Measurements from ENCODE around the gene AMOTL1.
"Not testable (repeated sequence)": the region's sequence is repeated elsewhere in the genome, so short reads cannot be mapped to it uniquely, and the experiment has no call there.

AMOTL1 gene

DNA sequence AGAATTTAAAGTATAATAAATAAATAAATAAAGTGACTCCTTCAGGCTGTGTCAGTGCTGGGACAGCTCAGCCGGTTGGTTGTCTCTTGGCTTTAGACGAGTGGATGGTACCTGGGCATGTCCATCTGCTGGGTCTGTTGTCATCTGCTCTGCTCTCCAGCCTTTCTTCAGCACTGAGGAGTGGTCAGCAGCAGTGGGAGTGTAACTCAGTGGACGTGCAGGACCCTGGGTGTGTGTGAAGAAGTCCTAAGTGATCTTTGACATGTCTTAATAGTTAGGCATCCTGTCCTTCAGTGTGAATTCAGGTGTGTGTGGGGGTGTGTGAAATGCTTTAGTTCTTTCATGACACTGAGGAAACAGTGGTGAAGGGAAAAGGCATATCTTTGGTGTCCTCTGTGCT is 24.3 kb downstream of the AMOTL1 start:
- no peak for DNase-seq (ENCODE audit: low read depth in 2 of 3, low spot score in 1 of 3)

DNA sequence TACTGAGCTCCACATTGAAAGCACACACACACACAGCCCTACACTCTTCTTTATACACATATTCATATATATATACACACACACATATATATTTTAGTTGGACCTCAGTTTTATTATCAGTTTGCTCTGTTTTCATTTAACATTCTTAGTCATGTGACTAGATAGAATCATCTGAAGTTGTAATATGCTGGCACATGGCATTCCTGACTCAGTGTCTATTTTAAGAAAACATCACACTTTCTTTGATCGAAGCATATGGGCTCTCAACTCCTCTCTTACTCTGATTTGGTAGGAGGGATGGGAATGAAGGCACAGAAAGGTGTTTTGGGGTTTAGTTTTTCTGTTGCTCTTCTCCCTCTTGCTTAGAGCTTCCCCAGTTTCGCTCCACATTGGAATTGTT is 24.8 kb downstream of the AMOTL1 start:
- DNase-seq (ENCODE audit: low read depth in 2 of 3, low spot score in 1 of 3) = no peak

DNA sequence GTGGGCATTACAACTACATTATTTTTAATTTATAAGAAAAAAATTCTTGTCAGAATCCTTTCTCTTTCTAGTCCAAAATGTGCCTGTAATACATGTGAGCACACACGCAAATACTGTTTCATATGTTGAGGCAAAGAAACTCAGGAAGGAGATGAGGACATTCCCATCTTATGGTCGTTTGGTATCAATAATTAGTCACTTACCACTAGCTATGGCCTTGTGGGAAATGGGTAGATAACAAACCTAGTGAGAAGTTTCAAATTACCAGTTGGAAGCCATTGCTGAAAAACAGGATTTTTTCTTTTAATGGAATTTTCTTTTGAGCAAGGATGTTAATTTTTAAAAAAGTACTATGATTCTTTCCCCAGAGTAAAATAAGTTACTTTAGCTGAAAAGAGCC is 25.7 kb downstream of the AMOTL1 start:
- DNase-seq (ENCODE audit: low read depth in 2 of 3, low spot score in 1 of 3) = no peak

DNA sequence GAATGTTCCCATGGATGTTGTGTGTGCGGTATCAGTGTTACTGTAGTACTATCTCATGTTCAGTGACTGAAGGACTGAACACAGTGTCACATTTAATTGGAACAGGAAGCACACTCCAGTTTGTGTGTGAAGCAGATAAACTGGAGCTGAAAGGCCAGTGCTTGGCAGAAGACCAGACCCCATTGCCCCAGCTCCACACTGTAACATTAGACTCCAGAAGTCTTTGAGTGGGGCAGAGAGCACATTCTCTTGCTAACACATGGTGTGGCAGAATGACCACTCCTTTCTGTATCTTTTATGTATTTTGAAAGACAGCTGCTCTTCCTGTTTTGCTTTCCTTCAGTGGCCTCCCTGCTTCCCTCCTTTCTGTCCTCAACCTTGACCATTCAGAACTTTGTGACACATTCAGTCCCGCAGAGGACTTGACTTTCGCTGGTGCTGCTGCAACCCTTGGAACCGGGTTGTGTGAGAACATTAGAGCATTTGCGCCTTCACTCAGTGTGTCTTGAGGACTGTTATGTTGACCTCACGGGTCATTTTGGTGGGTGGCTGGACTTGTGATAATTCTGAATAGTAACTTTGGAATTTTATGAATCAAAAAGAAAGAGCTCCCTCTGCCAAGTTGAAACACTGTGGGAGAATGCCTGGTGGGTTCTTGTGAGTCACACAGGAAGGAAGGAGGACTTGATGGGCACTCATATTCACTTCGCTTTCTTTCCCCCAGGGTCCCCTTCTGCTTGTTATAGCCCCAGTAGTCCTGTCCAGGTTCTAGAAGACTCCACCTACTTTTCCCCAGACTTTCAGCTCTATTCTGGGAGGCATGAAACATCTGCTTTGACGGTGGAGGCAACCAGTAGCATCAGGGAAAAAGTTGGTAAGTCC is 26.4 kb downstream of the AMOTL1 start:
- DNase-seq (ENCODE audit: low read depth in 2 of 3, low spot score in 1 of 3) = no peak

DNA sequence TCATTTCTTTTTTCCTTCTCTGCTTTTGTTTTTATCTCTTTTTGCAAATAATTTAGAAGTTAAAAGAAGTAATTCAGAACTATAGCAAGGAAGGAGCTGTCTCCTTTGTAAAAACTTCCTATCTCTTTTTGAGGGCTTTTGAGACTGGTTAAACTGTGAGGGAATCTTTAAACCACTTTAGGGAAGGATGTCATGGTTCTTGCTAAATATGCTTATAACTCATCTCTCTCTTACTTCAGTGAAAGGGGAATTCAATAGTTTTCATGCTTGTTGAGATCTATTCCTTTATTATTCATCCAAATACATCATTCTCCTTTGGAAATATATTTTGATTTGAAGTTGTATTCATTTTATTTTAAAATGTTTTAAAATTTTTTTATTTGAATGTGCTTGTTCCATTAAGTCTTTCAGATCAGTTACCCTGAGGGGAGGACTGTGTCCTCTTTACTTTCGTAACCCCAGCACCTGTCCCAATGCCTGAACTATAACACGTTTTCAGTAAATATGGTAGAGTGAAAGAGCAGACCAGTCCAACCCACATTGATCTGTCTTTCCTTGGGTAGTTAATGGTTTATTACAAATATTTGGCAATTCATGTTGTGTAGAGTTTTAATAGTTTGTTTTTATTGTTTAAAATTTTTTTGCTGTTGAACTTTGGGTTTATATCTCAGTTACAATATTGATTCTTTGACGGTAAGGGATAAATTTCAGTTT is 27.5 kb downstream of the AMOTL1 start:
- no peak for DNase-seq (ENCODE audit: low read depth in 2 of 3, low spot score in 1 of 3)

DNA sequence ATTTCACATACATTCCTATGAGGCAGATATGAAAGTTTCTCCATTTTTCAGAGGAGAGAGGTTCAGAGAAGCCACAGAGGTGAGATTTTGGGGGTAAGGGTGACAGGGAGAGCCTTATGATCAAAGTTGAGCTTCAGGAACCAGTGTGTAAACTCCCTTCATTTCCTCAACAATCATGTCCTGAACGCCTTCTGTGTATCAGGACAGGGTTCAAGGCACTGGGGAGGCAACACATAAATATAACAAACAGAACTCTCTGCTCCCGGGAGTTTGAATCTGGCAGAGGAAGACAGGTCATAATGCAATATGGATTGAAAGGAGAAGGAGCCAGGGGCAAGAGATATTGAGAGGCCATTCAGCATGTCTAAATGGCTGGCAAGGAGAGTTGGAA is 28.0 kb downstream of the AMOTL1 start:
- no peak for DNase-seq (ENCODE audit: low read depth in 2 of 3, low spot score in 1 of 3)

DNA sequence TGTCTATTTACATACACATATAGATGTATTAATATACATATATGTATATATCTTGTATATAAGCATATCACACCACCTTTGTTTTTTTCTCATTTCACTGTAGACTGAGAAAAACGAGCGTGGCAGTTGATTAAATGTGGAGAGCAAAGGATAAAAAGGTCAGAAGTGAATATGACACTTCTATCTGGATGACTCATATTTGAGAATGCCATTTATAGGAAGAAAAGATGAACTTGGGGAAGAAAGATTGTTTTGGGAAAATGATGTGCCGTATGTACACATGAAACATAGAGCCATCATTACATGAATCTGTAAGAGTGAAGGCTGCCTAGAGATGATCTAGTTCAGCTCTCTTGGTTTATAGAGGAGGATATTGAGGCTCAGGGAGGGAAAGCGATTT is 28.7 kb downstream of the AMOTL1 start:
- no peak for DNase-seq (ENCODE audit: low read depth in 2 of 3, low spot score in 1 of 3)

DNA sequence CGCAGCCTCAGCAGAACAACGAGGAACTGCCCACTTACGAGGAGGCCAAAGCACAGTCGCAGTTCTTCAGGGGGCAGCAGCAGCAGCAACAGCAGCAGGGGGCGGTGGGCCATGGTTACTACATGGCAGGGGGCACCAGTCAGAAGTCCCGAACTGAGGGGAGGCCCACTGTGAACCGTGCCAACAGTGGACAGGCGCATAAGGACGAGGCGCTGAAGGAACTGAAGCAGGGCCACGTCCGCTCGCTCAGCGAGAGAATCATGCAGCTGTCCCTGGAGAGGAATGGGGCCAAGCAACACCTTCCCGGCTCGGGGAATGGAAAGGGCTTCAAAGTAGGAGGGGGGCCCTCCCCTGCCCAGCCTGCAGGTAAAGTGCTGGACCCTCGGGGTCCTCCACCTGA is 31.6 kb downstream of the AMOTL1 start:
- no peak for DNase-seq (ENCODE audit: low read depth in 2 of 3, low spot score in 1 of 3)

DNA sequence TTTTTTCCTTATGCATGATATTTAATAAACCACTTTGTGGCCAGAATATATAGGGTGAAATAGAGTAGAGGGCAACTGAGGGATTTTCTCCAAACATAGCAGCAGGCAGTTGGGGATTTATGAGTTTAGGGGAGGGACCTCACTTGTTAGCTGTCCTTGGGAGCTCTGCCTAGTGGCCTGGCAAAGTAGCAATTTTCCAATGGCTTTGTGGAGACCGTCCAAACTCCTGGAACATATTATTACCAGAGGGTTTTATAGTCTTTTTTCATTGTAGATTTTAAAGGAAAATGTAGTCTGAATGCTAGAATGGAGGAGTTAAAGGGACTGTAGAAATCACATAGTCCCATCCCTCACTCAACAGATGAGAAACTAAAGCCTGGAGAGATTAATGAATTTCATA is 32.3 kb downstream of the AMOTL1 start:
- DNase-seq (ENCODE audit: low read depth in 2 of 3, low spot score in 1 of 3) = no peak

DNA sequence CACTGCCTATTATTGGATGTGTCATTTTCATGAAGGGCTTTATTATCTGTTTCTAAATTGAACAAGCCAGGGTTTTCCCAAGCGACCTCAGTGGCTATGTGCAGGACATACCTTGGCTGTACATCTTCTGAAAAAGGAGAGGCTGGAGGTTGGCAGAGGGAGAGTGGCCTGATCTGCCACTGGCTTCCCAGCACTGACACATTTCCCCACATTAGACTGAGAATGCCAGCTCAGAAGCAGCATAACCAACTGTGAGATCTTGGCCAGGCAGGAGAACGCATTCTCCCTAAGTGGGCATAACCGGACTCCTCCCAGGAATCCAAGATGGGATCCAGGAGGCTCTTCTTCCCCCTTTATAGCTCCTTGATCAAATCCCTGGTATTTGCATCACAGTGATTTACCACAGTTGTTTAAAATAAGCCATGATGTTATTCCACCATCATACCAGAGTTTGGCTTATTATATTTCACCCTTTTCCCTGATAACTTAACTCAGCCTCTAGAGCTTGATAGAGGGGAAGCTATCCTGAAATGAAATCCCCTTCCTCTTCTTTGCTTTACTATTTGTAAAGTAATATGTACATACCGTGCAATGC is 33.8 kb downstream of the AMOTL1 start:
- no peak for DNase-seq (ENCODE audit: low read depth in 2 of 3, low spot score in 1 of 3)

DNA sequence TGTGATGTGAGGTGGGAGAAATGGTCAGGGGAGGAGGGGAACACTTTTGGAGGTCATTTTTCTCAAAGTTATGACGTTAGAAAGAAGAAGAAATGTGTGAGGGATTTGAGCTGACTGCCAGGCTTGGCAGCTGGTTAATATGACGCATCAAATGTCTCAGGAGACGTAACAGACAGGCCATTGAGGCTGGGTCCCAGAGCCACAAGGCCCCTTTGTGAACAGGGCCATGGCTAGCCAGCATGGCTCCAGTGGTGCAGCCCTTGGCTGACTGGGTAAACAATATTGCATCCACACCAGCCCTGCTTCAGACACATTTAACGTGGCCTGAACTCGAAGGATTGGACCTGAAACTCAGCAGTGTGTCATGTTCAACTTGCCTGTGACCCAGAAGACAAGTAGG is 34.3 kb downstream of the AMOTL1 start:
- no peak for DNase-seq (ENCODE audit: low read depth in 2 of 3, low spot score in 1 of 3)

DNA sequence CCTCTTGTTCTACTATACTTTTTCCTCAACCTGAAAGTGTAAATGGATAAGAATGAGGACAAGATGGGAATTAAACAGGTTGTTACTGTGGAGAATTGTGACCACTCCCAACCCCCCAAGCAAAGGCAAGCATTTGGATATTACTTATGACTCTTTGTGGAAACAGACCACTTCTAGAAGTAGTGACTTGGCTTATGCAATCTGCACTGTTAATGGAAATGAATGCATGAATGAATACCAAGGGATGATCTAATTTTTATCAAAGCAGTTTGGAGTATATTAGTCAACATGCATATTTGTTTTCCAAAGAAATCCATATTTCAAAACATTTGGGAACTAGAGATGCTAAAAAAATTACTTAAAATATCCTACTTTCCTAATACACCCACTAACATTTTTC is 35.3 kb downstream of the AMOTL1 start:
- DNase-seq (ENCODE audit: low read depth in 2 of 3, low spot score in 1 of 3) = no peak

DNA sequence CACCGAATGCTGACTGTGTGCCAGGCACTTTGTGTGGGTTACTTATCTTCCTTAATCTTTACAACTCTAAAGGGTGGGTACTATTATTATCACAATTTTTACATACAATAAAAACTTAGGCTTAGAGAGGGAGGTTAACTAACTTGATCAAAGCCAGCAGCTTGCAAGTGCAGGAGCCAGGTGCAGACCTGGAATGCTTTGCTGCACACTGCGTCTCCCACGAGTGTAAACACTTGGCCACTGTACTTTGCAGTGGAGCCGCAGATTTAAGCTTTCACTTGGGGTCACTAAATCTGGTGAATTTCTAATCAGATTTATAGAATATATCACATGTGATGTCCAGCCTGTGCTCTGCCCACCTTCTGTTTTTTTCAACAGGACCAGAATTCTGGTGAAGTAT is 36.7 kb downstream of the AMOTL1 start:
- no peak for DNase-seq (ENCODE audit: low read depth in 2 of 3, low spot score in 1 of 3)

DNA sequence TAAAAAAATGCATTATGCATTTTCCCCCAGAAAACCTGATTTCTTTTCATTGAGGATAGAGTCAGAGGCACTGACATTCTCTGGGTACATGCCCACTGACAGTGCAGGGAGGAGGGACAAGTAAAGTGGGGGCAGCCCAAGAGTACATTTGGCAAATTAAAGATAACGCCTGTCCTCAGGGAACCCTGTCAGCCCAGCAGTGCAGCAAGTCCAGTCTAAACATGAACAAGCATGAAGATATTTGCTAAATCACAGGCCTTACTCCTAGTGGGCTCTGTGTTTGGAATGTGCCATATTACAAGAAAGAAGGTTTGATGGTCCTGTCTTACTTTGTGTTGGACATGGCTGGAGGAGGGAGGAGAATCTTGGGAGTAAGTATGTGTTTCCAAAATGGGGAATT is 37.9 kb downstream of the AMOTL1 start:
- no peak for DNase-seq (ENCODE audit: low read depth in 2 of 3, low spot score in 1 of 3)

DNA sequence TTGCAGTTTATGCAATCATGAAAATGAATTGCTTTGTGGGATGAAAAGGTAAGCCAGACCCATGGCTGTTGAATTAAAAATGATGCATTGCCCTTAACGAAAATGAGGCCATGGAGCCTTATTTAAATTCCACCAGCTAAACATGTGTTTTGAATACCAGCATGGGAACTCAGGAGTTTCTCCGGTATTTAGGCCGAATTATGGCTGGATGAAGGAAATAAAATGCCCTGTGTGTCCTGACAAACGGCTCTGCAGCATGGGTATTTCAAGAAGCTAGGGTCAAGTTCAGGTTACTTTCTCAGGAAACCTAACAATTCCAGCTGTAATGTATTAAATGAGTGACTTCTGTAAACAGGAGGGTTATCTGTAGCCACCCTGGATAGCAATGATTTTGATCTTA is 38.3 kb downstream of the AMOTL1 start:
- DNase-seq (ENCODE audit: low read depth in 2 of 3, low spot score in 1 of 3) = no peak

DNA sequence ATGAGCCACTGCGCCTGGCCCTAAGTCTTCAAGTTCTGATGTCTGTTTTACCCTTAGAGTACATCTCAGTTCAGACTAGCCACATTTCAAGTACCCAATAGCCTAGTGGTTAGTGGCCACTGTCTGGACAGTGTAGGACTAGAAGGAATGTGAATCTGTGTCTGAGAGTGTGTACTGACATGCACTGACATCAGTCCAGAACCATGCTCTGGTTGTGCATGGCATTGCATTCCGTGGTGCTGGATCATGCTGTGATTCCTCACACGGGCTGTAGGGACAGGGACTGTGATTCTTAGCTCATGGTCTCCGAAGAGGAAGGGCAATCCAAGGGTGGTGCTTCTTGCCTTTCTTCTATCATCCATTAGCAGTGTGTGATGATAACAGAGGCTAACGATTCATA is 41.1 kb downstream of the AMOTL1 start:
- DNase-seq (ENCODE audit: low read depth in 2 of 3, low spot score in 1 of 3) = no peak

DNA sequence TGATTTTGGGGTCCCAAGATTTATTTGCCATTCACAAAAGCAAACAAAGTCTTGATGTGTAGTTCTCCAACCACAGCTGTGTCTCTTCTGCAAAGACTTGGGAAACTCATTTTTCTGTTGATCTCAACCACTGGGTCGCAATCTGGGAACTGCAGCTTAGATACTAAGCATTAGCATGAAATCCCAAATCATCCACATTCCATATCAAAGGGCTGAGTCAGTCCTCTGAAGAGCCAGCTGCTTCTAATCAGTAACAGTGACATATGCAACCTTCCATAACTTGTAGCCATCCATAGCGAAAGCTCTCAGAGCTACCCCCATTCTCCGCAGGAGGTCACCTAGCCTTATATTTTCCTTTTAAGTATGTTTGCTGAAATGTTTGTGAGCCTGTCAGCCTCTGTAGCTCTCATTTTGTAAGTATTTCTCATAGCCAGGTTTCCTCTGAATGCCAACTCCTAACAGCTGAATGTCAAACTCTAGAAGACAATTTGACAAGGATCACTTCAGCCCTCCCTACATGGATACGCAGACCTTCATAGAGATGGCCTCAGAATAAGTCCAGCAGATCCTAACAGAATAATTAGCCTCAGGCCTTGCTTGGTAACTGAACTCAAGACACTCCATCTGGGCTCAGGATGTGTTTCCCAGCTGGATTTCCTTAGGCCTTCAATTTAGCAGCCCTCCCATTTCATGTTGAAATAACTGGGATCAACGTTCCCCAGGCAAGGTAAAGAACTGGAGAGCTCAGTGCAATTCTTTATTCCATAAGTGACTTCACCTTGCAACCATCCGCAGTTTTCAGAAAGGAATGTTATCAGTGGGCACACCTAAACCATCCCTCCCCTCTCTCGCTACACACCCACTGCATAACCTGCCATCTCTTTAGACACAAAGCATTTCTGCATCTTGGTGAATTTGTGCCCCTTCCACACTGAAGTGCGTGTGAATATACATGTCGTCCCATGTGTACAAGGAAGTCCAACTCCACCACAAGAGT is 44.9 kb downstream of the AMOTL1 start:
- DNase-seq (ENCODE audit: low read depth in 2 of 3, low spot score in 1 of 3) = not testable (repeated sequence)

DNA sequence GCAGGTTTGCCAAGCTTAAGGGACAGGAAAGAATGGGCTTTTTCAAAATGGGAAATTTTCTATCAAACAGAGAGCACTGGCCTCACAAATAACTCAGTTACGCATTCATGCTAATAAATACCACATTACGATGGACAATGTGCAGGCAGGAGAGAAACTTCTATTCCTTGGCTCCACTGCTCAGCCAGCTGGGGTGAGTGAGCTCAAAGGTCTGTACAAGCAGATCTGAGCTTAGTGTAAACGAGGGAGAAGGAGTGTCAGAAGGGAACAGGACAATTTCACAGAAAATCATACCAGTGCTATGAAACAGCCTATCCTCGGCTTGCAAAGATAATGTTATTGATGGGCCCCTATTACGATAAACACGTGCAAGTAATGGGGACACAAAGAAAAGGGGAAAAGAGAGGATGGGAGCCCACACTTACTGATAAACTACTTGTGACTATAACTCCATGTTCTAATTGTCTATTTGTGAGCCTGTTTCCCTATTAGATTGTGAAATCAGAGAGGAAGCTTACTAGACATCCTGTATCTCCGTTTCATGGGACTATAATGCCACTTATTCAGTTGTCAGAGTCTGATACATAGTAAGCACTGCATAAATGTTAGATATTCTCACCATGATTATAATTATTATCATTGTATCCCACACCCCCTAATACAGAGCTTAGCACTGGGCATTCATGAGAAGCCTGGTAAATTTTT is 46.3 kb downstream of the AMOTL1 start:
- no peak for DNase-seq (ENCODE audit: low read depth in 2 of 3, low spot score in 1 of 3)

DNA sequence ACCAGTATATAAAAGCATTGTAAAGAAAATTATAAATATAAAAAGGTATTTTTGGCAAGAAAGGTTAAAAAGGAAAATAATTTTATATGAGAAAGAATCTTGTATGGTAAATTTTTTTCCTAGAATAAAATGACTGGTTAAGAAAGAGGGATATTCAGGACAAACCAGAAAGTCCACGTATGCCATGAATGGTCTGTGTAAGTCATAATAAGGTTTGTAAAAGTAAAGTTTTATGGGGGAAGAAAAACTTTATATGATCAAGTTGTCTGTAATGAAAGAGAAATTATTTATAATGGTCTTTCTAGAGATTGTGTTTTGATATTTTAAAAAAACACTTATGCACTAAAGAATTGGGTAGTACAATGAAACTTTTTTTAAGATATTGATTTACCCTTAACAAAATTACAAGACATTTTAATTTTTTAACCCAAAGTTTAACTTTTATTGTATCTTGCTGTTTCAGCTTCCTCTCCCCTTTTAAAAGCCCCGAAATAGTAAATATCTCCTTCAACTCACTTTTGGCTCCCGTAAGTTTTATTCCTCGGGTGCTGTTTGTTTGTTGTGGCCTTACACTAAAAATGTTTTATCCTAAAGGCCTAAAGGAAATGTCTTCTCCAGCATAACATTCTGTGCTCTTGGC is 47.7 kb downstream of the AMOTL1 start:
- no peak for DNase-seq (ENCODE audit: low read depth in 2 of 3, low spot score in 1 of 3)

DNA sequence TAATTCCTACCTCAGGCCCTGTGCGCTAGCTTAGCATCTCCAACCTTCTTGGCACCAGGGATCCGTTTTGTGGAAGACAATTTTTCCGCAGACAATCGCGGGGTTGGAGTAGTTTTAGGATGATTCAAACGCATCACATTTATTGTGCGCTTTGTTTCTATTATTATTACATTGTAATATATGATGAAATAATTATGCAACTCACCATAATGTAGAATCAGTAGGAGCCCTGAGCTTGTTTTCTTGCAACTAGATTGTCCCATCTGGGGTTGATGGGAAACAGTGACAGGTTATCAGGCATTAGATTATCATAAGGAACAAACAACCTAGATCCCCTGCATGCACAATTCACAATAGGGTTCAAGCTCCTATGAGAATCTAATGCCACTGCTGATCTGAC is 52.3 kb downstream of the AMOTL1 start:
- no peak for DNase-seq (ENCODE audit: low read depth in 2 of 3, low spot score in 1 of 3)
